Spleen (tissue), 7 donors: ENCODE data around the gene WDR86.

Experiments used
- POLR2AphosphoS5 ChIP-seq, 3 donors: sonication (generic); formaldehyde crosslinking; IDR thresholded peaks; one replicate each; pipeline ENCODE4 v1.5.1; 2017; ENCODE audit warnings: antibody characterized with exemption in 3 of 3
- TF ChIP-seq, protein P1 (sequence below), 11 experiments: fragments of 200-600 bp in 7 of 11; fragments of 450-650 bp in 4 of 11; sonication (generic) in 4 of 11; IDR thresholded peaks in 8 of 11; conservative IDR thresholded peaks in 3 of 11; 1 replicate in 7 of 11; 2 replicates in 4 of 11; pipeline versions ENCODE4 v1.4.0 to v1.8.0; 2016 to 2021; ENCODE audit warnings: antibody characterized with exemption in 11 of 11, inconsistent platforms in 4 of 11, mild to moderate bottlenecking in 1 of 11
- donor health status: DM: no; HTN: no; CAD: no; lungs with moderate emphysema.
- donor health status: DM: no; HTN: no; CAD: no.
- donor health status: DM: no; HTN: no; CAD: no.

DNA sequence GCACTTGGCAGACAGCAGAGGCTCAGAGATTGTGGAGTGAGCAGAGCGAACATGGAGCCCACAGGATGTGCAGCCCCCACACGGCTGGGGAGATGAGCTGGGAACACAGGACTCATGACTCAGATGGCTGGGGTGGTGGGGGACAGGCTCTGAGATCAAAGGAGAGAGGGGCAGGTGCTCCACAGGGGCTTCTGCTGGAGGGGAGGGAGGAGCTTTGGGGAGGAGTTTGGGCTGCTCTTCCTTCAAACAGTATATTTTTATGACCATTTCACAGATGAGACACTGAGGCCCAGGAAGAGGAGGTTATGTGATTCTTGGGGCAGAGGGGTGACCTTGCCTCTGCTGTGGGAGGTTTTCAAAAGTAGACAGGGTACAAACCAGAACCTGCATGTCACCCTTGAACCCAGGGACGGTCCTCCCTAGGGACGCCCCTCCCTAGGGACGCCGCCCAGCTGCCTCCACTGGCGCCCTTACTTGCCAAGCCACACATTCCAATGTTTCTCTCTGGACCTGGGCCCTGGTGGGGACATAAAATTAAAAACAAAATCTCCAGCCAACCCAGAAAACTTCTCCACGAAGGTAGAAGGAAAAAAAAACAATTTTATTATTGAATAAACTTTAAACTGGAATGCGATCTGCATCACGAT is 31.1 kb upstream of the WDR86 start:
- TF ChIP-seq, protein P1, sequence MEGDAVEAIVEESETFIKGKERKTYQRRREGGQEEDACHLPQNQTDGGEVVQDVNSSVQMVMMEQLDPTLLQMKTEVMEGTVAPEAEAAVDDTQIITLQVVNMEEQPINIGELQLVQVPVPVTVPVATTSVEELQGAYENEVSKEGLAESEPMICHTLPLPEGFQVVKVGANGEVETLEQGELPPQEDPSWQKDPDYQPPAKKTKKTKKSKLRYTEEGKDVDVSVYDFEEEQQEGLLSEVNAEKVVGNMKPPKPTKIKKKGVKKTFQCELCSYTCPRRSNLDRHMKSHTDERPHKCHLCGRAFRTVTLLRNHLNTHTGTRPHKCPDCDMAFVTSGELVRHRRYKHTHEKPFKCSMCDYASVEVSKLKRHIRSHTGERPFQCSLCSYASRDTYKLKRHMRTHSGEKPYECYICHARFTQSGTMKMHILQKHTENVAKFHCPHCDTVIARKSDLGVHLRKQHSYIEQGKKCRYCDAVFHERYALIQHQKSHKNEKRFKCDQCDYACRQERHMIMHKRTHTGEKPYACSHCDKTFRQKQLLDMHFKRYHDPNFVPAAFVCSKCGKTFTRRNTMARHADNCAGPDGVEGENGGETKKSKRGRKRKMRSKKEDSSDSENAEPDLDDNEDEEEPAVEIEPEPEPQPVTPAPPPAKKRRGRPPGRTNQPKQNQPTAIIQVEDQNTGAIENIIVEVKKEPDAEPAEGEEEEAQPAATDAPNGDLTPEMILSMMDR (IDR thresholded peaks at IDR 0.05 in 8 of 11, conservative IDR thresholded peaks at IDR 0.05 in 3 of 11) = no peak
- no peak for TF ChIP-seq POLR2AphosphoS5 (IDR thresholded peaks at IDR 0.05)
